ENCODE results near the gene HSP90AB1. TPM values are rescaled to one million over a fixed set of nuclear protein-coding genes. Genes with fewer than 3 reads are reported as not detected.
A peak's percentile ranks its signal among the peaks of the same experiment; 100 is the strongest.

The HSP90AB1 gene
- total and polyA plus RNA-seq, 7 donors = 182 to 569 (median 484) TPM

GRCh38 chr6:44201638-44202303 is 45.1 kb upstream of the HSP90AB1 start:
- Histone ChIP-seq H3K27me3 (no peaks in the 10 kb centered on the region), H3K36me3 (no peaks in the 10 kb centered on the region), H3K27ac (peak overlapping the region in 1 of 4 donors; percentile 48), H3K9me3 (no peaks in the 10 kb centered on the region), H3K4me3 (no peak overlapping the region), H3K4me1 (no peaks in the 10 kb centered on the region)
- no peak for DNase-seq
- no peak for TF ChIP-seq CTCF (IDR thresholded peaks at IDR 0.05)
- no peak for TF ChIP-seq POLR2AphosphoS5 (IDR thresholded peaks at IDR 0.05)
- no peak for TF ChIP-seq POLR2A (IDR thresholded peaks at IDR 0.05)
- no peak for TF ChIP-seq EP300 (IDR thresholded peaks at IDR 0.05)
- 82 to 92% methylated on average over 11 of the region's 11 CpGs for WGBS, 2 donors
- intact Hi-C loops (cut with DNase I) = no loop called here

DNA sequence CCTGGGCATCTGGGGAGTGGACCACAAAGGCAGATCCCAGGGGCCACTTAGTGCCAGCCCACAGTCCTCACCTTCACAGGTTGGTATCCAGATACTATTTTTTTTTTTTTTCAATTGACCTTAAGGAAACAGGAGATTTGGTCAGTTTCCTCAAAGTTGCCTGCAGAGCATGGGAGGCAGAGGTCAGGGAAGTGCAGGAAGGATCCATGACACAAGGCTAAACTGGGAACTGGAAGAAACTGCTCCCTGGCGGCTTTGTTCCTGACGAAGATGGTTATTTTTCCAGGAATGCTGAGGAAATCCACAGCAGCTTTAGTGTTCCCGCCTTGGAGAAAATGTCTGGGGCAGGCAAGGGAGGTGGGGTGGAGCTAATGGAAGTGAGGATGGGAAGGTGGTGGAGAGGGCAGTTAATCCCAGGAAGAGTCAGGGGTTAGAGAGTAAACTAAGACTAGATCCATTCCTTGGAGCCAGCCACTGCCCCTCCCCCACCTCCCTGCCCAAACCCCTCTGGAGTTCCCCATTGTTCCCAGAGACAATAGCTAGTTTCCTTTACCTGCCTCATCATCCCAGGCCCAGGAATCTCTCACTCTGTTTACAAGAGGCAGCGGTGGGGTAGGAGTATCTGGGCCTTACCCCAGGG is 44.4 kb upstream of the HSP90AB1 start:
- H3K4me1 ChIP-seq = no peaks in the 10 kb centered on the region
- H3K9me3 ChIP-seq = no peaks in the 10 kb centered on the region
- WGBS, 2 donors = 82 to 87% methylated on average over 4 of the region's 4 CpGs
- H3K4me3 ChIP-seq = no peak overlapping the region
- no peak for TF ChIP-seq POLR2AphosphoS5 (IDR thresholded peaks at IDR 0.05)
- TF ChIP-seq POLR2A (IDR thresholded peaks at IDR 0.05) = no peak
- TF ChIP-seq CTCF (IDR thresholded peaks at IDR 0.05) = no peak
- TF ChIP-seq EP300 (IDR thresholded peaks at IDR 0.05) = no peak
- H3K36me3 ChIP-seq = no peaks in the 10 kb centered on the region
- intact Hi-C loops (cut with DNase I) = no loop called here
- no peak for DNase-seq
- H3K27ac ChIP-seq = peak overlapping the region in 2 of 4 donors; percentile 48 to 52
- no peaks in the 10 kb centered on the region for H3K27me3 ChIP-seq

DNA sequence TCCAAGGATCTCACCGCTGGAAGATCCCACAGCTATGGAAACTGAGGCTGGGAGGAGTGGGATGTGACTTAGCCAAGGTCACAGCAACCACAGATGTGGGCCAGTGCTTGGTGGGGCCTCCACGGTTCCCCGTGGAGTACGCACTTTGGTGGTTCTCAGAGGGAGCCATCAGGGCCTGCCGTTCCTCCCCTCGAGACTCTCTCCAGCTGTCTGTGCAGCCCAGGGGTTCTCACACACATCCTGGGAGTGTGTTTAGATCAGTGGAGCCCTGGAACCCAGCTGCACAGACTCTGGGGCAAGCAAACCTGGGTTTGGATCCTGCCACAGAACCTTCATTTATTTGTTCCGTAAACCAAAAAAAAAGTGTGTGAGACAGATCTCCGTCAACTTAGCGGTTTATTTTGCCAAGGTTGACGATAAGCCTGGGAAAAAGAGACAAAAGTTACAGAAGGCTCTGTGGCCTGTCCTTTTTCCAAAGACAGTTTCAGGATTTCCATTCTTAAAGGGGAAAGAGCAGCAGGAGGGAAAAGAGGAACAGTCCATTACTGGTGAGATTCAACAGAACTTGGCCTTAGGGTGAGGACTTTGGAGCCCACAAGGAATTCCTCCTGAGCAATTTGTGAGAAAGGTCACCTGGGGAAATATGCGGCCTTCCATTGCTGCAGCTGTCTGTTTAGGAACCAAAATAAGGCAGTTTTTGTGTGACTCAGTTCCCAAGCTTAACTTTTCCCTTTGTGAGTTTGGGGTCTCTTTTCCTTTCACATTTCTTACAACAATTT is 43.7 kb upstream of the HSP90AB1 start:
- Histone ChIP-seq H3K36me3 (no peaks in the 10 kb centered on the region), H3K4me3 (no peak overlapping the region), H3K9me3 (no peaks in the 10 kb centered on the region), H3K4me1 (no peaks in the 10 kb centered on the region), H3K27me3 (no peaks in the 10 kb centered on the region), H3K27ac (peak overlapping the region in 3 of 4 donors; percentile 8 to 52 (median 48))
- WGBS, 2 donors = 85 to 90% methylated on average over 11 of the region's 11 CpGs
- TF ChIP-seq POLR2A (IDR thresholded peaks at IDR 0.05) = no peak
- intact Hi-C loops (cut with DNase I) = no loop called here
- DNase-seq = no peak

DNA sequence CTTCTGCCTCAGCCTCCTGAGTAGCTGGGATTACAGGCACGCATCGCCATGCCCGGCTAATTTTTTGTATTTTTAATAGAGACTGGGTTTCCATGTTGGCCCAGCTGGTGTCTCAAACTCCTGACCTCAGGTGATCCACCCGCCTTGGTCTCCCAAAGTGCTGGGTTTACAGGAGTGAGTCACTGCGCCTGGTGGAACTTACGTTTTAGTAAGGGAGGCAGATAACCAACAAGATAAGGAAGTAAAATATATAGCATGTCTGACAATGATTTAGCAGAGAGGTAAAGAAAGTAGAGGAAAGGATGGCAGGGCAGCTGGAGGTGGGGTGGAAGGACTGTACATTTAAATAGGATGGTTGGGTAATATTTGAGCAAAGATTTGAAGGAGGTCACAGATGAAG is 42.9 kb upstream of the HSP90AB1 start:
- intact Hi-C loops (cut with DNase I) = no loop called here
- 54 to 82% methylated on average over 6 of the region's 6 CpGs for WGBS, 2 donors
- Histone ChIP-seq H3K27me3 (no peaks in the 10 kb centered on the region), H3K4me1 (no peaks in the 10 kb centered on the region), H3K4me3 (no peak overlapping the region), H3K9me3 (no peaks in the 10 kb centered on the region), H3K36me3 (no peaks in the 10 kb centered on the region), H3K27ac (no peak overlapping the region)
- no peak for DNase-seq
- TF ChIP-seq EP300 (IDR thresholded peaks at IDR 0.05) (no peak), CTCF (IDR thresholded peaks at IDR 0.05) (no peak), POLR2AphosphoS5 (IDR thresholded peaks at IDR 0.05) (no peak), POLR2A (IDR thresholded peaks at IDR 0.05) (no peak)

DNA sequence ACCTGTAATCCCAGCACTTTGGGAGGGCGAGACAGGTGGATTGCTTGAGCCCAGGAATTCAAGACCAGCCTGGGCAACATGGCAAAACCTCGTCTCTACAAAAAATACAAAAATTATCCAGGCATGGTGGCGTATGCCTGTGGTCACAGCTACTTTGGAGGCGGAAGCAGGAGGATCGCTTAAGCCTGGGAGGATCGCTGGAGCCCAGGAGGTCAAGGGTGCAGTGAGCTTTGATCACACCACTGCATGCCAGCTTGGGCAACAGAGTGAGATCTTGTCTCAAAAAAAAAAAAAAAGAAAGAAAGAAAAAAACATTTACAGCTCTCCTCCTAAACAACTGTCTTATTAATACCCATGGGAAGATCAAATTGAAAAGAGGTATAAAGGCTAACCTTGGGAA is 38.9 kb upstream of the HSP90AB1 start:
- Histone ChIP-seq H3K27ac (no peak overlapping the region), H3K36me3 (no peaks in the 10 kb centered on the region), H3K4me3 (no peak overlapping the region), H3K4me1 (no peaks in the 10 kb centered on the region), H3K27me3 (no peaks in the 10 kb centered on the region), H3K9me3 (no peaks in the 10 kb centered on the region)
- intact Hi-C loops (cut with DNase I) = no loop called here
- TF ChIP-seq CTCF (IDR thresholded peaks at IDR 0.05) (no peak), POLR2AphosphoS5 (IDR thresholded peaks at IDR 0.05) (no peak), POLR2A (IDR thresholded peaks at IDR 0.05) (no peak), EP300 (IDR thresholded peaks at IDR 0.05) (no peak)
- no peak for DNase-seq
- 92 to 94% methylated on average over 6 of the region's 6 CpGs for WGBS, 2 donors
